GM12874 (cell line): Measurements from ENCODE around the gene TRAF3IP1.

Experiments
- CTCF ChIP-seq: IDR thresholded peaks from 2 replicates; pipeline ENCODE4 v1.5.1; 2011; ENCODE audit warnings: low read depth, mild to moderate bottlenecking, control low read depth, low read length, moderate library complexity; ENCODE audit not compliant: insufficient read depth

TRAF3IP1 gene

GRCh38 chr2:238341536-238341935 is 21.2 kb downstream of the TRAF3IP1 start:
- no peak for TF ChIP-seq CTCF

GRCh38 chr2:238344035-238344434 is 23.7 kb downstream of the TRAF3IP1 start:
- no peak for TF ChIP-seq CTCF

- no peak for TF ChIP-seq CTCF
Observed at GRCh38 chr2:238344517-238344916, 24.2 kb downstream of the TRAF3IP1 start.

- TF ChIP-seq CTCF, result no peak
Observed at GRCh38 chr2:238345297-238345968, 25.1 kb downstream of the TRAF3IP1 start.

- no peak for TF ChIP-seq CTCF
Observed at GRCh38 chr2:238346544-238346943, 26.2 kb downstream of the TRAF3IP1 start.

- TF ChIP-seq CTCF, result no peak
Observed at GRCh38 chr2:238350150-238350897, 30.0 kb downstream of the TRAF3IP1 start.

GRCh38 chr2:238351315-238351714 is 31.0 kb downstream of the TRAF3IP1 start:
- TF ChIP-seq CTCF, result no peak
